ENCODE measurements around the gene BLCAP.

Gene BLCAP

GRCh38 chr20:37518606-37519507, 8.8 kb downstream of the BLCAP start:
- Mint-ChIP-seq H3K27ac (no peak overlapping the region), H3K36me3 (ENCODE audit: low read depth) (peaks cover 40% of the 10 kb centered on the region), H3K4me1 (ENCODE audit: low read depth) (peaks cover 30% of the 10 kb centered on the region), H3K4me3 (no peak overlapping the region), H3K9me3 (no peaks in the 10 kb centered on the region), H3K27me3 (no peaks in the 10 kb centered on the region)

GRCh38 chr20:37518059-37518458, 9.6 kb downstream of the BLCAP start:
- H3K27me3 Mint-ChIP-seq, result no peaks in the 10 kb centered on the region
- H3K4me1 Mint-ChIP-seq (ENCODE audit: low read depth), result peaks cover 23% of the 10 kb centered on the region
- H3K9me3 Mint-ChIP-seq, result no peaks in the 10 kb centered on the region
- no peak overlapping the region for H3K4me3 Mint-ChIP-seq
- H3K27ac Mint-ChIP-seq, result no peak overlapping the region
- peaks cover 40% of the 10 kb centered on the region for H3K36me3 Mint-ChIP-seq (ENCODE audit: low read depth)

- H3K27ac Mint-ChIP-seq, result no peak overlapping the region
- peaks cover 40% of the 10 kb centered on the region for H3K36me3 Mint-ChIP-seq (ENCODE audit: low read depth)
- H3K4me1 Mint-ChIP-seq (ENCODE audit: low read depth), result peaks cover 19% of the 10 kb centered on the region
- H3K9me3 Mint-ChIP-seq, result no peaks in the 10 kb centered on the region
- H3K27me3 Mint-ChIP-seq, result no peaks in the 10 kb centered on the region
- H3K4me3 Mint-ChIP-seq, result no peak overlapping the region
Measured at GRCh38 chr20:37516811-37517750, 10.6 kb downstream of the BLCAP start.

DNA sequence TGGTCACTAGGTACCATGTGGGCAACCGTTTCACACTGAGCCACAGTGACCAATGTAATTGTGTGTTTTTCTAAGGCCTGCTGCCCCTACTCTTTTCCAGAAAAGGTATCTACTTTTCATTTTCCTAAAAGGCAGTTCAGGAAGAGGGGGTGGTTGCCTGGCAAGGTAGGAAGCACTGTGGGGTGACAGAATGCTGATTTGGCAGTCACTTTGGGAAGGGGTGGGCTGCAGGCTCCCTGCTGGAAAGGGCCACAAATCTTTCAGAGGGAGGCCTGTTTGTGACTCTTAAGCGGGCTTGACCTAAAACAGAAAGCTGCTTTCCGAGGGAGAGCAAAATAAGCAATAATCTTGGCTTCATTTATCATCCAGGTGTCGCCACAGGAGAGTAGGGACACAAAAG, 11.8 kb downstream of the BLCAP start:
- H3K27ac Mint-ChIP-seq, result no peak overlapping the region
- no peaks in the 10 kb centered on the region for H3K27me3 Mint-ChIP-seq
- H3K36me3 Mint-ChIP-seq (ENCODE audit: low read depth), result peaks cover 45% of the 10 kb centered on the region
- H3K4me3 Mint-ChIP-seq, result no peak overlapping the region
- H3K4me1 Mint-ChIP-seq (ENCODE audit: low read depth), result peaks cover 14% of the 10 kb centered on the region
- H3K9me3 Mint-ChIP-seq, result no peaks in the 10 kb centered on the region

GRCh38 chr20:37513779-37514359, 13.8 kb downstream of the BLCAP start:
- peaks cover 6% of the 10 kb centered on the region for H3K4me1 Mint-ChIP-seq (ENCODE audit: low read depth)
- H3K36me3 Mint-ChIP-seq (ENCODE audit: low read depth), result peaks cover 39% of the 10 kb centered on the region
- no peaks in the 10 kb centered on the region for H3K9me3 Mint-ChIP-seq
- H3K27me3 Mint-ChIP-seq, result no peaks in the 10 kb centered on the region
- H3K4me3 Mint-ChIP-seq, result no peak overlapping the region
- no peak overlapping the region for H3K27ac Mint-ChIP-seq

DNA sequence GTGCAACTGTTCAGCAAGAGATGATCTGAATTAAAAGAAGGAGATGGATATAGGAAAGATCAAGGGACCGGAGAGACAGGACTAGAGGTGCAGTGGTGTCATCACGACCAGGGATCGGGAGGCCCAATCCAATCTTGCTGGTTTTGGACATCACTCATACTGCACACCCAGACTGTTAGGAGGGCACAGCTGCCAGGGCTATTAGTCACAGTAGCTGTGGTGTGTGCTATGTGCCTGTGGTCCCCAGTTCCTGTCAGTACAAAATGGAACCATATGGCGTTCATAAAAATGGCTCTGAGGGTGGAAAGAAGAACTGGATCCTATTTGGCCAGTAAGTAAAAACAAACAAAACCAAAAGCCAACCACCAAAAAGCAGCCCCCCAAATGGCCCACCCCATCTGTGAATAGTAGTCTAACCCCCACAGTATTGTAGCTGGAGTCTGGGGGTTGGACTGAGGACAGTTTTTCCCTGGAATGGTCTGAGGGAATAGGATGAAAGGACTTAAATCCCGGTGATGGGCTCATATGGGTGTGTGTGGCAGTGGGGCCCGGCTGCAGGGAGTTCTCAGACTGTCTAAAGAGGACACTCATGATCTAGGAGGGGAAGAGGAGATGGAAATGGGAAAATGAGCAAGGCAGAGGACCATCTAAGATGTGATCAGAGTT, 15.9 kb downstream of the BLCAP start:
- H3K4me1 Mint-ChIP-seq (ENCODE audit: low read depth), result peaks cover 6% of the 10 kb centered on the region
- H3K27ac Mint-ChIP-seq, result no peak overlapping the region
- no peaks in the 10 kb centered on the region for H3K27me3 Mint-ChIP-seq
- no peaks in the 10 kb centered on the region for H3K9me3 Mint-ChIP-seq
- H3K4me3 Mint-ChIP-seq, result no peak overlapping the region
- H3K36me3 Mint-ChIP-seq (ENCODE audit: low read depth), result peaks cover 30% of the 10 kb centered on the region

DNA sequence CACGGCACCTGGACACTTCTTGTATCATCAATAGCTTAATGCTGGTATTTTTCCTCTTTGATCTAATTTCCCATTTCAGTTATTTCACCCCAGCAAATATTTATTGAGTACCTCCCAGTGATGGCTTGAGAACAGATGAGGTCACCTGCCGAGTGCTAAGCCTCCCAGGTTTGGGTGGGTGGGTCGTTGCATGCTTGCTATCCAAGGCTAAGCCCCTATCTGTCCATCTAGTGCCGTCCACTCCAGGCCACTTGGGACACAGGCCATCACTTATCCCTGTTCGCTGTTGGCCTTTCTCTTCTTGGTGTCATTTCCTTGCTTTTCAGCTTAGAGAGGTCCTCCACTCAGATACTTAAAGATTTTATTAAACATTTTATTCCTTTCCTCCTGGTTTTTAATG, 17.4 kb downstream of the BLCAP start:
- H3K4me3 Mint-ChIP-seq, result no peak overlapping the region
- H3K4me1 Mint-ChIP-seq (ENCODE audit: low read depth), result no peaks in the 10 kb centered on the region
- peaks cover 18% of the 10 kb centered on the region for H3K36me3 Mint-ChIP-seq (ENCODE audit: low read depth)
- H3K9me3 Mint-ChIP-seq, result no peaks in the 10 kb centered on the region
- no peak overlapping the region for H3K27ac Mint-ChIP-seq
- no peaks in the 10 kb centered on the region for H3K27me3 Mint-ChIP-seq

DNA sequence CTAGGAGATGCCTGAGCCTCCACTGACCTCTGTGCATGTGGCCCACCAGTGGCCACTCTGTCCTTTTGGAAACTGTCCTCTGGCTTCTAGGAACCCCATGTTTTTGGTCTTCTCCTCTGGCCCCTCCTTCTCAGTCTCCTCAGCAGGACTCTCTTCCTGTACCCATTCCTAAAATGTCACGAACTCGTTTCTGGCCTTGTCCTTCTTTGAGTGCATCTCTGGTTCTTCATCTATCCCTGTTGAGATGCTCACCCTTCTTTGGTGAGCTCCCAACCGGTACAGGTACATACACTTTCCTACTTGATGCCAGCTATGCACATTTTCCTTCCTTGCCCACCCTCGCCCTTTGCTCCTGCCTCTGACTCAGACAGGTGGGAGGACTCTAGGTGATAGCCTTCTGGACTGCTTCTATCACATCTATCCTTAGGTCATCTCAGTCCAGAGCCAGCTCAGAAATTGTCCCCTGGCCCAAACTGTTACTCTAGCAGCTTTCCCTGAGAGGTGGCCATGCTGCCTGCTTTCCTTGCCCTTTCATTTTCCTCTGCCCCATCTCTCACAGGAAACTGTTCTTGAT, 21.4 kb downstream of the BLCAP start:
- no peaks in the 10 kb centered on the region for H3K4me1 Mint-ChIP-seq (ENCODE audit: low read depth)
- H3K27me3 Mint-ChIP-seq, result no peaks in the 10 kb centered on the region
- H3K4me3 Mint-ChIP-seq, result no peak overlapping the region
- no peak overlapping the region for H3K27ac Mint-ChIP-seq
- H3K36me3 Mint-ChIP-seq (ENCODE audit: low read depth), result peaks cover 11% of the 10 kb centered on the region
- H3K9me3 Mint-ChIP-seq, result no peaks in the 10 kb centered on the region

GRCh38 chr20:37505263-37506151, 22.2 kb downstream of the BLCAP start:
- no peaks in the 10 kb centered on the region for H3K27me3 Mint-ChIP-seq
- no peak overlapping the region for H3K27ac Mint-ChIP-seq
- H3K9me3 Mint-ChIP-seq, result no peaks in the 10 kb centered on the region
- H3K4me3 Mint-ChIP-seq, result no peak overlapping the region
- H3K4me1 Mint-ChIP-seq (ENCODE audit: low read depth), result no peaks in the 10 kb centered on the region
- H3K36me3 Mint-ChIP-seq (ENCODE audit: low read depth), result peaks cover 4% of the 10 kb centered on the region

- H3K36me3 Mint-ChIP-seq (ENCODE audit: low read depth), result peaks cover 4% of the 10 kb centered on the region
- H3K9me3 Mint-ChIP-seq, result no peaks in the 10 kb centered on the region
- no peak overlapping the region for H3K27ac Mint-ChIP-seq
- no peaks in the 10 kb centered on the region for H3K4me1 Mint-ChIP-seq (ENCODE audit: low read depth)
- H3K4me3 Mint-ChIP-seq, result no peak overlapping the region
- H3K27me3 Mint-ChIP-seq, result no peaks in the 10 kb centered on the region
Measured at GRCh38 chr20:37504404-37505096, 23.1 kb downstream of the BLCAP start.

DNA sequence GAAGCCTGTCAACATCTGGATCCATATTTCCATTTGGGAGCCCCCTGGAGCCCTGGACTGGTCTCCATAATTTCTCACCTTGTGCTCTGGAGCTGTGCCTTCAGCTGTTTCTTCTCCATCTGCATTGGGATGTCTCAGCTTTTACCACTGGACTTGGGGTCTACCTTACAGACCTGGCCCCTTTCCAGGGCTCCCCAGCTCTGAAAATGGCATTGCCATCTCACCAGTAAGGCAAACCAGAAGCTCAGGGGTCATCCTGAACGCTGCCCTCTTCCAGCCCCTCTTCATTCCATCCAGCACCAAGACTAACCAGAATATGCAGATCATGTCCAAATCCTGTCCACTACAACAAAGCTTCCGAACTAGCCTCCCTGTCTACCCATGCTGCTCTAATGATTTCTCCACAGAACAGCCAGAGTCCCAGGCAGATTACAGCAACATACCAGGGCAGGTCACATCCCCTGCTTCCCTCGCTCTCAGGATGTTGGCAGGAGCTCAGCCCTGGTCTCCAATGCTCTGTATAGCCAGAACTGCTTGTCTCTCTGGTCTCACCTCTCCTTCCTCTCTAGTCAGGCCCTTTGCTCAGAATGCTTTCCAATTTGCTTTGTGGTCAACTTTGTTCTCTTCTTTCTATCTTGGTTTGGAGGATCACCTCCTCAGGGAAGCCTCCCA, 24.3 kb downstream of the BLCAP start:
- Mint-ChIP-seq H3K4me3 (no peak overlapping the region), H3K27me3 (no peaks in the 10 kb centered on the region), H3K9me3 (no peaks in the 10 kb centered on the region), H3K36me3 (ENCODE audit: low read depth) (no peaks in the 10 kb centered on the region), H3K27ac (no peak overlapping the region), H3K4me1 (ENCODE audit: low read depth) (no peaks in the 10 kb centered on the region)

GRCh38 chr20:37502654-37503053, 25.0 kb downstream of the BLCAP start:
- Mint-ChIP-seq H3K4me3 (no peak overlapping the region), H3K36me3 (ENCODE audit: low read depth) (no peaks in the 10 kb centered on the region), H3K27ac (no peak overlapping the region)

GRCh38 chr20:37501940-37502339, 25.7 kb downstream of the BLCAP start:
- H3K27ac Mint-ChIP-seq, result no peak overlapping the region
- H3K4me3 Mint-ChIP-seq, result no peak overlapping the region
- no peaks in the 10 kb centered on the region for H3K36me3 Mint-ChIP-seq (ENCODE audit: low read depth)

More at GRCh38 chr20:37502654-37503053, 25.0 kb downstream of the BLCAP start:
- no peaks in the 10 kb centered on the region for H3K9me3 Mint-ChIP-seq
- H3K4me1 Mint-ChIP-seq (ENCODE audit: low read depth), result no peaks in the 10 kb centered on the region
- no peaks in the 10 kb centered on the region for H3K27me3 Mint-ChIP-seq

More at GRCh38 chr20:37501940-37502339, 25.7 kb downstream of the BLCAP start:
- no peaks in the 10 kb centered on the region for H3K27me3 Mint-ChIP-seq
- H3K9me3 Mint-ChIP-seq, result no peaks in the 10 kb centered on the region
- H3K4me1 Mint-ChIP-seq (ENCODE audit: low read depth), result no peaks in the 10 kb centered on the region

Measured in stimulated activated naive CD8-positive, alpha-beta T cell treated with anti-CD3 and anti-CD28 coated beads, Interleukin-15, Interleukin-2, amounts not matched to agents 100 ng/mL and 50 ng/mL, for 24 hours (primary cell).